Measurements from ENCODE around the gene JADE1. TPM values are rescaled to one million over a fixed set of nuclear protein-coding genes. Genes with fewer than 3 reads are reported as not detected.

JADE1 gene
- polyA plus RNA-seq, 2 of the 4 experiments (the other 2 are of a cell fraction) = 23.7 to 54.6 TPM

DNA sequence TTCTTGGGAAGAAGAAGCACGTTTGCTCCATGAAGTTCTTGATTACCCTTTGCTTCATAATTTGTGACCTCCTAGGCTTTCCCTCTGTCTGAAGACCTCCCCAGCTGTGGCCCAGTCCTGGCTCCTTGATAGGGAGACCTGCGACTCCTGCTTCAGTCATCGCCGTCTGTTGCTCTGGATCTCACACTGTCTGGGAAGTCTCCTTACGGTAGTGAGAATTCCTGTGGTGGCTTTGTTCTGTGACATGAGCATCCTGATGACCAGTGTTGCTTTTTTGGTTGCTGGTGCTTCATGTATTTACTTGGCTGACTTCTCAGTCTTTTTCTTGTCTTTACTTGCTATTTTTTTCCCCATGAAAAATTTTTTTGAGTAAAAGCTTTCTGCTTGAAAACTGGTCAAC, 44.2 kb downstream of the JADE1 start:
- FAIRE-seq (no peak), ATAC-seq (no peak), DNase-seq (ENCODE audit: low read depth in 1 of 2, low spot score in 1 of 2) (no peak)
- no peak overlapping the region for H3K27ac ChIP-seq
- H3K4me1 ChIP-seq = no peaks in the 10 kb centered on the region
- ChIA-PET POLR2A (no interaction called here), CTCF (no interaction called here)
- H3K4me3 ChIP-seq = no peak overlapping the region
- no peak for TF ChIP-seq POLR2A (IDR thresholded peaks at IDR 0.05; ENCODE audit: low read length)
- no peak for TF ChIP-seq HOXB5 (CRISPR knock-in tag; IDR thresholded peaks at IDR 0.05)
- no peak for TF ChIP-seq CBX2 (IDR thresholded peaks at IDR 0.05; ENCODE audit: borderline replicate concordance, low read depth)
- TF ChIP-seq, protein P1, sequence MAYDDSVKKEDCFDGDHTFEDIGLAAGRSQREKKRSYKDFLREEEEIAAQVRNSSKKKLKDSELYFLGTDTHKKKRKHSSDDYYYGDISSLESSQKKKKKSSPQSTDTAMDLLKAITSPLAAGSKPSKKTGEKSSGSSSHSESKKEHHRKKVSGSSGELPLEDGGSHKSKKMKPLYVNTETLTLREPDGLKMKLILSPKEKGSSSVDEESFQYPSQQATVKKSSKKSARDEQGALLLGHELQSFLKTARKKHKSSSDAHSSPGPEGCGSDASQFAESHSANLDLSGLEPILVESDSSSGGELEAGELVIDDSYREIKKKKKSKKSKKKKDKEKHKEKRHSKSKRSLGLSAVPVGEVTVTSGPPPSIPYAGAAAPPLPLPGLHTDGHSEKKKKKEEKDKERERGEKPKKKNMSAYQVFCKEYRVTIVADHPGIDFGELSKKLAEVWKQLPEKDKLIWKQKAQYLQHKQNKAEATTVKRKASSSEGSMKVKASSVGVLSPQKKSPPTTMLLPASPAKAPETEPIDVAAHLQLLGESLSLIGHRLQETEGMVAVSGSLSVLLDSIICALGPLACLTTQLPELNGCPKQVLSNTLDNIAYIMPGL (CRISPR knock-in tag; IDR thresholded peaks at IDR 0.05; ENCODE audit: borderline replicate concordance) = no peak
- no peak for TF ChIP-seq ZC3H11A (IDR thresholded peaks at IDR 0.05)
- TF ChIP-seq NR3C1 (IDR thresholded peaks at IDR 0.05) = no peak
- no peak for TF ChIP-seq TP53 (CRISPR knock-in tag; IDR thresholded peaks at IDR 0.05)
- no peak for TF ChIP-seq ZFP36 (IDR thresholded peaks at IDR 0.05; ENCODE audit: borderline replicate concordance, partially characterized antibody)
- TF ChIP-seq HOXA7 (CRISPR knock-in tag; IDR thresholded peaks at IDR 0.05) = no peak
- TF ChIP-seq FOSL2 (IDR thresholded peaks at IDR 0.05) = no peak
- TF ChIP-seq FOSL2 (CRISPR knock-in tag; IDR thresholded peaks at IDR 0.05) = no peak
- TF ChIP-seq CHD2 (IDR thresholded peaks at IDR 0.05; ENCODE audit: low read length, partially characterized antibody) = no peak
- no peak for TF ChIP-seq REST (IDR thresholded peaks at IDR 0.05)
- no peak for TF ChIP-seq KDM5A (IDR thresholded peaks at IDR 0.05)
- TF ChIP-seq CEBPB (IDR thresholded peaks at IDR 0.05) = no peak
- no peak for TF ChIP-seq RFX5 (IDR thresholded peaks at IDR 0.05)
- TF ChIP-seq HES2 (IDR thresholded peaks at IDR 0.05) = no peak
- 91% methylated on average over 5 of the region's 5 CpGs for WGBS (ENCODE audit: missing lambda C conversion rate)
- H3K9me3 ChIP-seq = no peaks in the 10 kb centered on the region
- H3K4me2 ChIP-seq = no peak overlapping the region

GRCh38 chr4:128854433-128854832, 44.9 kb downstream of the JADE1 start:
- no peak for FAIRE-seq
- ATAC-seq = no peak
- H3K4me1 ChIP-seq = no peaks in the 10 kb centered on the region
- H3K9me3 ChIP-seq = no peaks in the 10 kb centered on the region
- H3K4me3 ChIP-seq = no peak overlapping the region
- DNase-seq (ENCODE audit: low read depth in 1 of 2, low spot score in 1 of 2) = no peak
- TF ChIP-seq SREBF2 (IDR thresholded peaks at IDR 0.05) = no peak
- no peak for TF ChIP-seq JUNB (IDR thresholded peaks at IDR 0.05)
- TF ChIP-seq CBX2 (IDR thresholded peaks at IDR 0.05; ENCODE audit: borderline replicate concordance, low read depth) = no peak
- no peak for TF ChIP-seq SMC3 (IDR thresholded peaks at IDR 0.05)
- TF ChIP-seq REST (IDR thresholded peaks at IDR 0.05) = no peak
- TF ChIP-seq JUN (IDR thresholded peaks at IDR 0.05) = no peak
- TF ChIP-seq EP300 (IDR thresholded peaks at IDR 0.05) = no peak
- TF ChIP-seq ELK1 (IDR thresholded peaks at IDR 0.05; ENCODE audit: low read depth, low read length) = no peak
- ChIA-PET CTCF (interaction anchor here (1.0 kb wide), 1 partner anchor 128 kb away, joined by 3 read pairs; no protein-coding TSS in a partner anchor), POLR2A (no interaction called here)
- no peak overlapping the region for H3K27ac ChIP-seq
- WGBS (ENCODE audit: missing lambda C conversion rate) = 77% methylated on average over 6 of the region's 6 CpGs
- no peak overlapping the region for H3K4me2 ChIP-seq
